ENCODE measurements around the gene EBPL. TPM values are rescaled to one million over a fixed set of nuclear protein-coding genes. Genes with fewer than 3 reads are reported as not detected.

Gene EBPL
- total and polyA plus RNA-seq, 4 experiments from 2014 or later = 15.1 to 61.6 (median 34.5) TPM

DNA sequence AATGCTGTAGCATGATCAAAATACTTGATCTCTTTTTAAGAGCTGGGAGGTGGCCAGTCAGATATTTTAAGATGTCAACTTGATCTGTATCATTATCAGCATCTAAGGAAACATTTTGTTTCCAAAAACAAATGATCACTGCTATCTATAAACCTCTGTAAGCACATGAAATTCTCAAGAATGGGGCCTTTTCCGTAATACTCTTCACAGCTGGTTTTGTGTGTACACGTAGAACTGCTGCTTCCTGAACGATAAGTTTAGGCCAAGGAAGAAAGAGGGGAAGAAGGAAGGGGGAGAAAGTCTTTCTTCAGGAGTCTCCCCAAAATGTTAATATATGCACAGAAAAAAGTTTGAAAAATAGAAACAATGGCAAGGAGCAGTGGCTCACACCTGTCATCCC lies 37.3 kb downstream of the EBPL start:
- H3K27me3 Mint-ChIP-seq = no peaks in the 10 kb centered on the region
- intact Hi-C loops (cut with micrococcal nuclease) = no loop called here

GRCh38 chr13:49653478-49653877 lies 37.8 kb downstream of the EBPL start:
- no peaks in the 10 kb centered on the region for H3K9me3 ChIP-seq (ENCODE audit: control insufficient read depth in 1 of 2, low read length in 2 of 2)
- Mint-ChIP-seq H3K4me3 (no peak overlapping the region), H3K4me1 (no peaks in the 10 kb centered on the region), H3K27me3 (no peaks in the 10 kb centered on the region), H3K9me3 (no peaks in the 10 kb centered on the region), H3K27ac (no peak overlapping the region), H3K36me3 (peaks cover 2 to 7% of the 10 kb centered on the region in 2 donors)
- H3K36me3 ChIP-seq (ENCODE audit: insufficient read depth, low read length) = no peaks in the 10 kb centered on the region
- no peak overlapping the region for H3K4me3 ChIP-seq (ENCODE audit: low read length in 2 of 2)
- ChIA-PET CTCF (ENCODE audit: partially characterized antibody) (interaction anchor here (1.0 kb wide), 1 partner anchor 13 kb away, joined by 3 read pairs; no protein-coding TSS in a partner anchor), POLR2A (ENCODE audit: partially characterized antibody) (no interaction called here)
- H3K27me3 ChIP-seq (ENCODE audit: insufficient read depth, low read length) = no peaks in the 10 kb centered on the region
- H3K27ac ChIP-seq (ENCODE audit: low read depth, low read length) = no peak overlapping the region
- DNase-seq = no peak
- intact Hi-C loops (cut with micrococcal nuclease) = no loop called here
- H3K4me1 ChIP-seq (ENCODE audit: insufficient read depth, low read length) = no peaks in the 10 kb centered on the region

More for the DNA sequence above, 37.3 kb downstream of the EBPL start:
- H3K36me3 ChIP-seq (ENCODE audit: insufficient read depth, low read length) = no peaks in the 10 kb centered on the region
- no peak for DNase-seq
- H3K4me3 ChIP-seq (ENCODE audit: low read length in 2 of 2) = no peak overlapping the region
- H3K4me3 Mint-ChIP-seq = no peak overlapping the region
- H3K4me1 ChIP-seq (ENCODE audit: insufficient read depth, low read length) = no peaks in the 10 kb centered on the region
- H3K4me1 Mint-ChIP-seq = no peaks in the 10 kb centered on the region
- H3K27ac ChIP-seq (ENCODE audit: low read depth, low read length) = no peak overlapping the region
- no peaks in the 10 kb centered on the region for H3K9me3 Mint-ChIP-seq
- no peaks in the 10 kb centered on the region for H3K27me3 ChIP-seq (ENCODE audit: insufficient read depth, low read length)
- CTCF ChIA-PET (ENCODE audit: partially characterized antibody) = interaction anchor here (1.0 kb wide), 1 partner anchor 13 kb away, joined by 3 read pairs; no protein-coding TSS in a partner anchor
- no peaks in the 10 kb centered on the region for H3K9me3 ChIP-seq (ENCODE audit: control insufficient read depth in 1 of 2, low read length in 2 of 2)
- POLR2A ChIA-PET (ENCODE audit: partially characterized antibody) = no interaction called here
- peaks cover 2 to 7% of the 10 kb centered on the region in 2 donors for H3K36me3 Mint-ChIP-seq
- peak overlapping the region in 1 of 7 donors; percentile 48 for H3K27ac Mint-ChIP-seq

- DNase-seq = peak in 1 of 5 donors; percentile 6
Observed at GRCh38 chr13:49652355-49653305, 38.7 kb downstream of the EBPL start.

DNA sequence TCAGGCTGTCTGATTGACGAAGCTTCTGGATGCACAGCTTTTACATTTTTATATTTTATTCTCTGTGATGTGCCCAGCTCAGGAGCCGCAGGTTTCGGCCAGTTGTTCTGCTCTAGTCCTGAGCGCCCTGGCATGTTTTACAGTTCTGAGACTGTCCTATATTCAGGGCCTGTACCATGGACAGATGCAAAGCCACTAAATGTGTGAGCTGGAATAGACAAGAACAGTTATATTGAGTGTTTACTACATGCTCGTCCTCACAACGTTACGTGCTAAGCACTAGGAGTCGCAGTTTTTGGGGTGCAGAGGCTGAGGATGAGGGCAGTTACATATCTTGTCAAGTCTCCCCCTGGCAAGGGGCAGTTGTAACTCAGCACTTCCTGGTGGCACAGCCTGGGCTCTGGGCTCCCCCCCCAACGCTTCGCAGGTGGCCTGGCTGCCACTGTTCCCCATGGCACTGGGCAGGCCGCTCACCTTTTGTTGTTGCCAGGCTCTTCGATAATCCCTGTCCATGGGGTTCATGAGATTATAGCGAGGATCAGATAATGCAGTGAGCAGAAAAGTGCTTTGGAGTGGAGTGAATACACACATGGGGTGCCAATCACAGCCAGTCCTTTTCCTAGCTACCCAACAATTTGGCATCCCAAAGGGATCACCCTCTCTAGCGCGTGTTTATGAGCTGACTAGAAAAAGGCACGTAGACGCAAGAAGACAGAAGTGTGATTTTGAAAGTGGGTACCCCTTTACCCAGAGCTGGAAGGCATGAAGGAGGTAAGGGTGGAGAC lies 39.5 kb downstream of the EBPL start:
- Histone ChIP-seq H3K4me1 (ENCODE audit: insufficient read depth, low read length) (no peaks in the 10 kb centered on the region), H3K9me3 (ENCODE audit: control insufficient read depth in 1 of 2, low read length in 2 of 2) (no peaks in the 10 kb centered on the region), H3K27me3 (ENCODE audit: insufficient read depth, low read length) (no peaks in the 10 kb centered on the region), H3K4me3 (ENCODE audit: low read length in 2 of 2) (no peak overlapping the region), H3K36me3 (ENCODE audit: insufficient read depth, low read length) (no peaks in the 10 kb centered on the region), H3K27ac (ENCODE audit: low read depth, low read length) (no peak overlapping the region)
- POLR2A ChIA-PET (ENCODE audit: partially characterized antibody) = no interaction called here
- Mint-ChIP-seq H3K4me3 (no peak overlapping the region), H3K36me3 (no peaks in the 10 kb centered on the region), H3K4me1 (no peaks in the 10 kb centered on the region), H3K27ac (no peak overlapping the region), H3K27me3 (no peaks in the 10 kb centered on the region), H3K9me3 (no peaks in the 10 kb centered on the region)
- intact Hi-C loops (cut with micrococcal nuclease) = loop anchor here (1.0 kb wide), 1 partner anchor 197 kb away; no protein-coding TSS in a partner anchor
- DNase-seq = no peak
- CTCF ChIA-PET (ENCODE audit: partially characterized antibody) = no interaction called here

More at GRCh38 chr13:49652355-49653305, 38.7 kb downstream of the EBPL start:
- Histone ChIP-seq H3K27me3 (ENCODE audit: insufficient read depth, low read length) (no peaks in the 10 kb centered on the region), H3K4me3 (ENCODE audit: low read length in 2 of 2) (no peak overlapping the region), H3K27ac (ENCODE audit: low read depth, low read length) (no peak overlapping the region), H3K4me1 (ENCODE audit: insufficient read depth, low read length) (no peaks in the 10 kb centered on the region), H3K36me3 (ENCODE audit: insufficient read depth, low read length) (no peaks in the 10 kb centered on the region), H3K9me3 (ENCODE audit: control insufficient read depth in 1 of 2, low read length in 2 of 2) (no peaks in the 10 kb centered on the region)
- Mint-ChIP-seq H3K9me3 (no peaks in the 10 kb centered on the region), H3K27ac (no peak overlapping the region), H3K36me3 (no peaks in the 10 kb centered on the region), H3K4me3 (no peak overlapping the region), H3K4me1 (no peaks in the 10 kb centered on the region), H3K27me3 (no peaks in the 10 kb centered on the region)
- POLR2A ChIA-PET (ENCODE audit: partially characterized antibody) = no interaction called here
- intact Hi-C loops (cut with micrococcal nuclease) = loop anchor here (1.0 kb wide), 1 partner anchor 196 kb away; no protein-coding TSS in a partner anchor
- CTCF ChIA-PET (ENCODE audit: partially characterized antibody) = no interaction called here

DNA sequence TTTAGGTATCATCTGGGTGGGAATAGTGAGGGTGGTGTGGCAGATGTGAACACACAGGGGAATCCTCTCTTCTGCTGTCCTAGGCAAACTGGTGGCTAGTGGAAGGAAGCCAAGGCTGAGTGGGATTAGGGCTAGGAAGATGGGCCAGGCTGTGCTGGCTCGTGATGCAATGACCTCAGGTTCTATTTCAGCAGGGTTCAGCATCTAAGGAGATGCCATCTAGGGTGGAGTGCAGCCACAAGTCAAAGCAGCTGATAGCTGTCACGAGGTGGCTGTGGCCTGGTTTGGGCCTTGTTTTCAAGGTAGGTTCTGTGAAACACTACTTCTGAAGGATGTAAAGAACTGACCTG lies 41.3 kb downstream of the EBPL start:
- Mint-ChIP-seq H3K36me3 (no peaks in the 10 kb centered on the region), H3K9me3 (no peaks in the 10 kb centered on the region), H3K4me3 (no peak overlapping the region), H3K27me3 (no peaks in the 10 kb centered on the region), H3K4me1 (peaks cover 4 to 6% (median 5%) of the 10 kb centered on the region in 4 donors), H3K27ac (peak overlapping the region in 1 of 7 donors; percentile 42)
- Histone ChIP-seq H3K27ac (ENCODE audit: low read depth, low read length) (no peak overlapping the region), H3K36me3 (ENCODE audit: insufficient read depth, low read length) (no peaks in the 10 kb centered on the region), H3K4me3 (ENCODE audit: low read length in 2 of 2) (no peak overlapping the region), H3K4me1 (ENCODE audit: insufficient read depth, low read length) (peaks cover 10% of the 10 kb centered on the region), H3K9me3 (ENCODE audit: control insufficient read depth in 1 of 2, low read length in 2 of 2) (no peaks in the 10 kb centered on the region), H3K27me3 (ENCODE audit: insufficient read depth, low read length) (no peaks in the 10 kb centered on the region)
- ChIA-PET CTCF (ENCODE audit: partially characterized antibody) (interaction anchor here (1.0 kb wide), 1 partner anchor 197 kb away, joined by 3 read pairs; no protein-coding TSS in a partner anchor), POLR2A (ENCODE audit: partially characterized antibody) (no interaction called here)
- intact Hi-C loops (cut with micrococcal nuclease) = loop anchor here (5.0 kb wide), 1 partner anchor 42 kb away; the partner anchor contains the start of gene EBPL
- no peak for DNase-seq

DNA sequence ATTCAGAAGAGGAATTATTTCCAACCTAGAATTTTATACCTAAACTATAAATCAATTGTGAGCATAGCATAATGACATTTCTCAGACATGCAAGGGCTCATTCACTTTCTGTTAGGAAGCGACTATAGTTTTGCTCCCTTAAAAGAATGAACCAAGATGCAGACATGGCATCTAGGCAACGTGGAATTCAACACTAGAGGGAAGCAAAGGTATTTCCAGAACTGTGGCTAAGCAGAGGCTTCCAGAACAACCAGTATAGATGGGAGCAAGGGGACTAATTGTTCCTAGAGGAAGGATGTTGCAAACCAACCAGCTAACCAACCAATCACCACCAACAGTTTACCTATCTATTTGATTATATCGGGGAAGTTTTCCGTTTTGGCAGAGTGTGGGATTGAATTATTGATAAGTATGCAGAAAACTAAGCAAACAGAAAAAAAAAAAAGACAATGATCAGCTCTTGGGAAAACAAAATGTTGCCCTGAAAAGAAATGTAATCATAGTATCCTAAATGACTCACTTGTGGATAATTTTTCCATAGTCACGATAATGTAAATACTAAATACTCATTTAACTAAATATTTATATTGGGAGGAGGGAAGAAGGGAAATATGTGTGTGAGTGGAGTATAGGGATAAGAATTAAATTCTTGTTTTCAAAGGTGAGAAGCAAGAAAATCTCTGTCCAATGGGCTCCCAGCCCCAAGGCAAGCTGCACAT lies 41.9 kb downstream of the EBPL start:
- H3K27ac Mint-ChIP-seq = no peak overlapping the region
- CTCF ChIA-PET (ENCODE audit: partially characterized antibody) = interaction anchor here (1.0 kb wide), 1 partner anchor 198 kb away, joined by 3 read pairs; no protein-coding TSS in a partner anchor
- POLR2A ChIA-PET (ENCODE audit: partially characterized antibody) = no interaction called here
- H3K27me3 Mint-ChIP-seq = no peaks in the 10 kb centered on the region
- H3K36me3 ChIP-seq (ENCODE audit: insufficient read depth, low read length) = no peaks in the 10 kb centered on the region
- peaks cover 4 to 10% (median 5%) of the 10 kb centered on the region in 4 donors for H3K4me1 Mint-ChIP-seq
- H3K4me3 ChIP-seq (ENCODE audit: low read length in 2 of 2) = no peak overlapping the region
- H3K36me3 Mint-ChIP-seq = no peaks in the 10 kb centered on the region
- H3K27me3 ChIP-seq (ENCODE audit: insufficient read depth, low read length) = no peaks in the 10 kb centered on the region
- H3K4me3 Mint-ChIP-seq = no peak overlapping the region
- peaks cover 10% of the 10 kb centered on the region for H3K4me1 ChIP-seq (ENCODE audit: insufficient read depth, low read length)
- no peaks in the 10 kb centered on the region for H3K9me3 Mint-ChIP-seq
- intact Hi-C loops (cut with micrococcal nuclease) = loop anchor here (5.0 kb wide), 1 partner anchor 43 kb away; the partner anchor contains the start of gene EBPL
- no peak overlapping the region for H3K27ac ChIP-seq (ENCODE audit: low read depth, low read length)
- no peak for DNase-seq
- H3K9me3 ChIP-seq (ENCODE audit: control insufficient read depth in 1 of 2, low read length in 2 of 2) = no peaks in the 10 kb centered on the region
